H1 (cell line): ENCODE results near the gene SASH3. TPM values are rescaled to one million over a fixed set of nuclear protein-coding genes. Genes with fewer than 3 reads are reported as not detected.

Experiments used
- CTCF ChIA-PET: fragments of 300-600 bp; sonication (Branson Sonifier 250); formaldehyde crosslinking; loops from one replicate; lab custom pipeline; 2021; ENCODE audit not compliant: partially characterized antibody; lab: Charles Lee
- POLR2A ChIA-PET: fragments of 300-600 bp; sonication (Branson Sonifier 250); formaldehyde crosslinking; loops from one replicate; lab custom pipeline; 2021; ENCODE audit warnings: inconsistent platforms; ENCODE audit not compliant: partially characterized antibody; lab: Charles Lee
- DNase-seq, 2 experiments: peaks; one replicate each; pipeline versions ENCODE4 v3.0.0 to v3.0.0-alpha.2; 2010 to 2022; ENCODE audit warnings: low spot score in 2 of 2, low read depth in 1 of 2, mixed read lengths in 1 of 2
- FAIRE-seq: peaks from 2 replicates; lab custom pipeline; 2011; peaks lifted over from hg19 to GRCh38; lab: Jason Lieb, UNC
- H2AFZ ChIP-seq: 2 replicates; pipeline ENCODE4 v1.8.1; 2012; ENCODE audit warnings: low read length, inconsistent platforms
- H2AK5ac ChIP-seq: 2 replicates; pipeline ENCODE4 v1.6.1; 2013; ENCODE audit warnings: low read depth, low read length
- H2BK120ac ChIP-seq: replicated peaks from 2 replicates; pipeline ENCODE3; 2013; ENCODE audit warnings: low read depth, low read length, inconsistent platforms
- H2BK12ac ChIP-seq: 2 replicates; pipeline ENCODE4 v1.6.1; 2013; ENCODE audit warnings: low read depth, low read length
- H2BK15ac ChIP-seq: 2 replicates; pipeline ENCODE4 v1.6.1; 2013; ENCODE audit warnings: low read length
- H2BK20ac ChIP-seq: 2 replicates; pipeline ENCODE4 v1.6.1; 2013; ENCODE audit warnings: low read length
- H2BK5ac ChIP-seq: 2 replicates; pipeline ENCODE4 v1.6.1; 2013; ENCODE audit warnings: low read depth, low read length
- H3K14ac ChIP-seq: 2 replicates; pipeline ENCODE4 v1.6.1; 2013; ENCODE audit warnings: inconsistent platforms; ENCODE audit not compliant: insufficient read length
- H3K18ac ChIP-seq: 2 replicates; pipeline ENCODE4 v1.6.1; 2013; ENCODE audit warnings: low read length; ENCODE audit errors: extremely low read depth
- H3K23ac ChIP-seq: 2 replicates; pipeline ENCODE4 v1.6.1; 2013; ENCODE audit warnings: inconsistent platforms; ENCODE audit not compliant: insufficient read length
- H3K23me2 ChIP-seq: 2 replicates; pipeline ENCODE4 v1.6.1; 2013; ENCODE audit warnings: low read depth, low read length
- H3K27ac ChIP-seq: 2 replicates; pipeline ENCODE4 v1.6.1; 2011; ENCODE audit warnings: low read depth, low read length, inconsistent platforms
- H3K27me3 ChIP-seq, 4 experiments: replicated peaks in 1 of 4; 1 replicate in 1 of 4; 2 replicates in 3 of 4; pipeline versions ENCODE4 v1.6.1 to v1.8.1; 2011 to 2013; ENCODE audit warnings: low read length in 3 of 4, mild to moderate bottlenecking in 3 of 4, inconsistent platforms in 2 of 4, mixed read lengths in 2 of 4, moderate library complexity in 1 of 4; ENCODE audit not compliant: control insufficient read depth in 3 of 4, insufficient read depth in 3 of 4; ENCODE audit errors: extremely low read depth in 1 of 4
- H3K36me3 ChIP-seq, 4 experiments: 2 replicates each; pipeline versions ENCODE4 v1.6.1 to v1.8.1; 2011 to 2013; ENCODE audit warnings: mild to moderate bottlenecking in 4 of 4, low read length in 3 of 4, moderate library complexity in 2 of 4, control low read depth in 1 of 4, inconsistent platforms in 1 of 4; ENCODE audit not compliant: insufficient read depth in 4 of 4, control insufficient read depth in 2 of 4
- H3K4ac ChIP-seq: replicated peaks from 2 replicates; pipeline ENCODE3; 2013; ENCODE audit warnings: low read length, low read depth, mixed read lengths, inconsistent platforms; ENCODE audit not compliant: insufficient read length
- H3K4me1 ChIP-seq, 4 experiments: replicated peaks in 1 of 4; 1 replicate in 1 of 4; 2 replicates in 3 of 4; pipeline versions ENCODE4 v1.6.1 to v1.8.1; 2011 to 2013; ENCODE audit warnings: low read length in 3 of 4, inconsistent platforms in 2 of 4, mixed read lengths in 1 of 4; ENCODE audit not compliant: insufficient read depth in 4 of 4, control insufficient read depth in 3 of 4
- H3K4me2 ChIP-seq, 2 experiments: 2 replicates each; pipeline versions ENCODE4 v1.6.1 to v1.8.1; 2011 to 2013; ENCODE audit warnings: low read depth in 2 of 2, low read length in 2 of 2, control low read depth in 1 of 2, inconsistent platforms in 1 of 2, mild to moderate bottlenecking in 1 of 2; ENCODE audit not compliant: insufficient read depth in 1 of 2
- H3K4me3 ChIP-seq, 4 experiments: fragments of 200-600, 300-600 bp in 1 of 4; sonication (generic), shearing (Covaris generic), sonication (Bioruptor Twin) in 1 of 4; 2 replicates each; pipeline versions ENCODE4 v1.5.1 to v1.8.1; 2011 to 2016; ENCODE audit warnings: low read length in 4 of 4, low read depth in 3 of 4, control low read depth in 2 of 4, inconsistent platforms in 2 of 4, mild to moderate bottlenecking in 2 of 4, mixed read lengths in 1 of 4, moderate library complexity in 1 of 4; ENCODE audit not compliant: insufficient read depth in 2 of 4; ENCODE audit errors: extremely low read depth in 1 of 4
- H3K56ac ChIP-seq: replicated peaks from 2 replicates; pipeline ENCODE3; 2013; ENCODE audit warnings: low read depth, mild to moderate bottlenecking, mixed read lengths, low read length, inconsistent platforms; ENCODE audit not compliant: insufficient read length
- H3K79me1 ChIP-seq: 2 replicates; pipeline ENCODE4 v1.6.1; 2013; ENCODE audit warnings: low read depth, low read length, control low read depth
- H3K79me2 ChIP-seq, 2 experiments: 2 replicates each; pipeline versions ENCODE4 v1.6.1 to v1.8.1; 2012 to 2013; ENCODE audit warnings: low read length in 2 of 2, mild to moderate bottlenecking in 2 of 2, inconsistent platforms in 1 of 2; ENCODE audit not compliant: insufficient read depth in 2 of 2, control insufficient read depth in 1 of 2
- H3K9ac ChIP-seq, 4 experiments: replicated peaks in 1 of 4; 1 replicate in 1 of 4; 2 replicates in 3 of 4; pipeline versions ENCODE4 v1.6.1 to v1.8.1; 2011 to 2013; ENCODE audit warnings: low read depth in 3 of 4, low read length in 3 of 4, control low read depth in 2 of 4, mild to moderate bottlenecking in 2 of 4, moderate library complexity in 2 of 4, inconsistent platforms in 1 of 4; ENCODE audit errors: extremely low read depth in 1 of 4
- H3K9me3 ChIP-seq, 2 experiments: 2 replicates each; pipeline versions ENCODE4 v1.6.1 to v1.8.1; 2012 to 2013; ENCODE audit warnings: mild to moderate bottlenecking in 2 of 2, moderate library complexity in 2 of 2, control low read depth in 1 of 2, inconsistent platforms in 1 of 2, low read depth in 1 of 2, low read length in 1 of 2, mixed read lengths in 1 of 2; ENCODE audit not compliant: insufficient read depth in 2 of 2
- H4K20me1 ChIP-seq, 2 experiments: replicated peaks in 1 of 2; 2 replicates each; pipeline versions ENCODE3 to v1.8.1; 2011 to 2013; ENCODE audit warnings: inconsistent platforms in 2 of 2, low read length in 2 of 2, mild to moderate bottlenecking in 1 of 2; ENCODE audit not compliant: insufficient read depth in 2 of 2, control insufficient read depth in 1 of 2
- H4K5ac ChIP-seq: 2 replicates; pipeline ENCODE4 v1.6.1; 2013; ENCODE audit warnings: low read length, low read depth, mixed read lengths, inconsistent platforms; ENCODE audit not compliant: insufficient read length
- H4K8ac ChIP-seq: 2 replicates; pipeline ENCODE4 v1.8.0; 2013; ENCODE audit warnings: mild to moderate bottlenecking, moderate library complexity, low read length, inconsistent platforms; ENCODE audit not compliant: insufficient read depth; ENCODE audit errors: extremely low read depth
- H4K91ac ChIP-seq: replicated peaks from 2 replicates; pipeline ENCODE3; 2013; ENCODE audit warnings: low read length, mixed read lengths, inconsistent platforms; ENCODE audit not compliant: insufficient read length
- SRF ChIP-seq: IDR thresholded peaks from 2 replicates; pipeline ENCODE4 v1.6.1; 2011; ENCODE audit warnings: mild to moderate bottlenecking, low read depth, low read length, moderate library complexity
- WGBS, 2 experiments: shearing (Covaris generic) in 1 of 2; methylation state at CpG; one replicate each; pipeline versions ENCODE4 v1.1.6 to v1.1.7; 2013 to 2015; ENCODE audit warnings: low lambda C conversion rate in 2 of 2, mixed read lengths in 2 of 2, inconsistent platforms in 1 of 2, low coverage in 1 of 2, missing lambda C conversion rate in 1 of 2; ENCODE audit not compliant: insufficient replicate concordance in 2 of 2, insufficient coverage in 1 of 2, insufficient read length in 1 of 2; ENCODE audit errors: extremely low coverage in 1 of 2, missing lambda C conversion rate in 1 of 2; 5-methylcytosine and 5-hydroxymethylcytosine counted together
- polyA plus RNA-seq, 7 experiments: library from polyadenylated mRNA; depleted of rRNA in 3 of 7; stranded (reverse) in 5 of 7; unstranded in 2 of 7; fragments of >200 nt in 5 of 7; fragments of 200-250 nt in 2 of 7; gene quantifications; 1 replicate in 5 of 7; 2 replicates in 1 of 7; 4 replicates in 1 of 7; pipeline versions ENCODE4 v1.2.1 to v1.2.3, GENCODE V29; 2011 to 2013; ENCODE audit warnings: missing spikeins in 2 of 7, mixed read lengths in 2 of 7
- total RNA-seq: library from RNA; stranded (reverse); fragmentation: NEBNext Ultra II Directional; extraction: Animal tissue kit (Norgen Biotek cat#: 25700); gene quantifications from 2 replicates; pipeline ENCODE4 v1.2.1, GENCODE V29; 2021

The SASH3 gene
- total and polyA plus RNA-seq, 2 of the 8 experiments (the other 6 are each of a cell fraction or from before 2014, with no cell fraction given): not detected

GRCh38 chrX:129737916-129738315 is 41.8 kb upstream of the SASH3 start:
- H2BK5ac ChIP-seq: no peak overlapping the region
- H4K20me1 ChIP-seq: no peaks in the 10 kb centered on the region
- H4K91ac ChIP-seq: no peak overlapping the region
- no peak overlapping the region for H3K4me2 ChIP-seq
- H3K27ac ChIP-seq: no peak overlapping the region
- WGBS, 2 experiments: 88% methylated on average over 5 of the region's 5 CpGs; no CpG with 5 or more reads in 1 of the 2 experiments
- H3K4me1 ChIP-seq: peaks cover 0 to 11% (median 3%) of the 10 kb centered on the region in 4 experiments; a peak in 4 of 7 replicates
- H3K36me3 ChIP-seq: no peaks in the 10 kb centered on the region
- H4K5ac ChIP-seq: no peak overlapping the region
- TF ChIP-seq SRF: no peak
- TF ChIP-seq, all 59 proteins: peak for 0
- Histone ChIP-seq H3K23me2 (no peaks in the 10 kb centered on the region), H3K9ac (no peak overlapping the region), H3K4ac (no peak overlapping the region), H2BK120ac (no peak overlapping the region), H3K9me3 (no peaks in the 10 kb centered on the region), H3K79me2 (no peaks in the 10 kb centered on the region), H3K4me3 (no peak overlapping the region), H2AK5ac (no peak overlapping the region), H3K56ac (no peak overlapping the region), H3K79me1 (no peaks in the 10 kb centered on the region), H3K27me3 (no peaks in the 10 kb centered on the region; a peak in 1 of 7 replicates), H2BK20ac (no peak overlapping the region), H2AFZ (no peak overlapping the region), H3K23ac (no peak overlapping the region), H2BK15ac (no peak overlapping the region), H3K14ac (no peak overlapping the region), H2BK12ac (no peak overlapping the region), H3K18ac (no peak overlapping the region), H4K8ac (no peak overlapping the region)
- DNase-seq (no peak), FAIRE-seq (no peak)
- ChIA-PET POLR2A (no interaction called here), CTCF (interaction anchor here (0.8 to 1.9 kb wide), 7 partner anchors 9 to 136 kb away, joined by 3 to 8 read pairs (median 3); no protein-coding TSS in a partner anchor)
